Activated CD4-positive, alpha-beta T cell treated with anti-CD3 and anti-CD28 coated beads, Interleukin-2, amount 10 ng/mL, durations not matched to agents 7 days and 5 days (primary cell): Measurements from ENCODE around the gene ASF1B. TPM values are rescaled to one million over a fixed set of nuclear protein-coding genes. Genes with fewer than 3 reads are reported as not detected.

Experiments
- CTCF ChIA-PET: fragments of 350-600 bp; sonication (Branson Sonifier 250); formaldehyde crosslinking; loops from one replicate; lab custom pipeline; 2021; ENCODE audit warnings: antibody characterized with exemption; lab: Charles Lee
- POLR2A ChIA-PET: fragments of 350-600 bp; sonication (Branson Sonifier 250); formaldehyde crosslinking; loops from one replicate; lab custom pipeline; 2021; ENCODE audit warnings: antibody characterized with exemption; lab: Charles Lee
- DNase-seq: peaks from one replicate; pipeline ENCODE4 v3.0.0-alpha.2; 2020
- H3K27ac Mint-ChIP-seq: one replicate; pipeline ENCODE4 v1.8.0; 2021; ENCODE audit warnings: mild to moderate bottlenecking, moderate library complexity, mixed read lengths
- H3K27me3 Mint-ChIP-seq: one replicate; pipeline ENCODE4 v1.8.0; 2021; ENCODE audit warnings: mixed read lengths
- H3K36me3 Mint-ChIP-seq: one replicate; pipeline ENCODE4 v1.8.0; 2021; ENCODE audit warnings: low read depth, mixed read lengths
- H3K4me1 Mint-ChIP-seq: one replicate; pipeline ENCODE4 v1.8.0; 2021; ENCODE audit warnings: mixed read lengths
- H3K4me3 Mint-ChIP-seq: one replicate; pipeline ENCODE4 v1.8.0; 2021; ENCODE audit warnings: mild to moderate bottlenecking, moderate library complexity, mixed read lengths
- H3K9me3 Mint-ChIP-seq: one replicate; pipeline ENCODE4 v1.8.0; 2021; ENCODE audit warnings: mixed read lengths
- total RNA-seq, 2 experiments: library from RNA; stranded (reverse); gene quantifications; one replicate each; pipeline ENCODE4 v1.2.3, GENCODE V29; 2021

Gene ASF1B
- total RNA-seq, 2 experiments from 2014 or later = 119 to 131 TPM

- Mint-ChIP-seq H3K4me3 (no peak overlapping the region), H3K27me3 (no peaks in the 10 kb centered on the region), H3K9me3 (no peaks in the 10 kb centered on the region), H3K4me1 (peaks cover 36% of the 10 kb centered on the region), H3K27ac (peak overlapping the region; percentile 13), H3K36me3 (peaks cover 23% of the 10 kb centered on the region)
- ChIA-PET POLR2A (no interaction called here), CTCF (interaction anchor here (3.6 kb wide), 1 partner anchor 17 kb away, joined by 12 read pairs; the partner anchor contains the start of gene ASF1B)
- DNase-seq = no peak
These were observed 16.5 kb downstream of the ASF1B start for GRCh38 chr19:14119644-14120496.

GRCh38 chr19:14119146-14119545 is 17.2 kb downstream of the ASF1B start:
- no peak for DNase-seq
- POLR2A ChIA-PET = no interaction called here
- Mint-ChIP-seq H3K27me3 (no peaks in the 10 kb centered on the region), H3K9me3 (no peaks in the 10 kb centered on the region), H3K4me1 (peaks cover 40% of the 10 kb centered on the region), H3K27ac (no peak overlapping the region), H3K36me3 (peaks cover 16% of the 10 kb centered on the region), H3K4me3 (peak overlapping the region; percentile 78)
- CTCF ChIA-PET = interaction anchor here (3.6 kb wide), 1 partner anchor 18 kb away, joined by 12 read pairs; the partner anchor contains the start of gene ASF1B

DNA sequence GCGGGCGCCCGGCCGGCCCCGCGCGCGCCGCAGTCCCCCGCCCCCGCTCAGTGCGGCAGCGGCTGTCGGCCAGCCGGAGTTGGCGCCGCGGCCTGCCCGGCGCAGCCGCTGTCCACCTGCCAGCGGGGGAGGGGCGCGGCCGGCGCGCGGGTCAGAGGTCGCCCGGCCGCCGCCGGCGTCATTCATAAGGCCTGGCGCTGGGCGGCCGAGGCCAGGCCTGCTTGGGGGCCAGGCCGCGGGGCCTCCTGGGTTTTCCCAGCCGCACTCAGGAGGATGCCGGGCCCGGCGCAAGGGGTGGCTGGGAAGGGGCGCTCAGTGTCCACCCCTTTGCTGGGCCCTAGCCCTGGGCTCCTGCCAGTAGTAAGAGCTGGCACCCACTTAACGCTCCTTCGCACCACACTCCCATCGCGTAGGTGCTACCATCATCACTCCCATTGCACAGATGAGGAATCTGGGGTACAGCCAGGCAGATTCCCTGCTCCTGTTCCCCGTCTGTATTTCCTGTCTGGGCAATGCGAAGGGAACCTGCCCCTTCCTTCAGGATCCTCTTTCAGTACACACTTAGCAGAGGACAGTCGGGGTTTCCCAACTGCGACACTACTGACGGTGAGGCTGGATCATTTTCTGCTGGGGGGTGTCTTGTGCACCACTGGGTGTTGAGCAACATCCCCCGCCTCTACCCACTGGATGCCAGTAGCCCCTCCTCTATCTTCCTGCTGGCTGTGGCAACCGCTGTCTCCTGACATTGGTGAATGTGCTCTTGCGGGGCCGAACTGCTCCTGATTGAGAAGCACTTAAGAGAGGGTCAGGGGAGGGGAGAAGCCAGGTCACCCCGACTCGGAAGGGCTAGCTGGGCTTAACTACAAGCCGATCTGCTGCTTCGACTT is 18.0 kb downstream of the ASF1B start:
- H3K4me1 Mint-ChIP-seq = peaks cover 43% of the 10 kb centered on the region
- H3K4me3 Mint-ChIP-seq = peak overlapping the region; percentile 90
- ChIA-PET CTCF (interaction anchor here (0.6 to 3.6 kb wide), 3 partner anchors 18 to 207 kb away, joined by 4 to 17 read pairs (median 12); partner anchors contain the start of gene ASF1B), POLR2A (no interaction called here)
- no peaks in the 10 kb centered on the region for H3K9me3 Mint-ChIP-seq
- no peaks in the 10 kb centered on the region for H3K27me3 Mint-ChIP-seq
- peak overlapping the region; percentile 82 for H3K27ac Mint-ChIP-seq
- peak; percentile 46 for DNase-seq
- H3K36me3 Mint-ChIP-seq = peaks cover 14% of the 10 kb centered on the region

- POLR2A ChIA-PET = interaction anchor here (0.5 to 0.7 kb wide), 3 partner anchors 10 to 60 kb away, joined by 3 read pairs; no protein-coding TSS in a partner anchor
- H3K27ac Mint-ChIP-seq = peak within 1 kb of the TSS; percentile 85
- H3K9me3 Mint-ChIP-seq = no peaks in the 10 kb centered on the region
- H3K36me3 Mint-ChIP-seq = peaks cover 10% of the 10 kb centered on the region
- peak within 1 kb of the TSS; percentile 90 for H3K4me3 Mint-ChIP-seq
- DNase-seq = peak; percentile 98
- H3K4me1 Mint-ChIP-seq = peaks cover 48% of the 10 kb centered on the region
- CTCF ChIA-PET = interaction anchor here (3.3 kb wide), 1 partner anchor 18 kb away, joined by 17 read pairs; the partner anchor contains the start of gene ASF1B
- H3K27me3 Mint-ChIP-seq = no peaks in the 10 kb centered on the region
These were observed 18.7 kb downstream of the ASF1B start, which contains the start of gene PRKACA for GRCh38 chr19:14117668-14118164. Gene PRKACA (minus strand): TSS chr19:14117762. CDS start chr19:14117547, 215 bp downstream.

- CTCF ChIA-PET = interaction anchor here (3.3 kb wide), 1 partner anchor 19 kb away, joined by 17 read pairs; the partner anchor contains the start of gene ASF1B
- H3K27ac Mint-ChIP-seq = peak overlapping the region; percentile 69
- peaks cover 55% of the 10 kb centered on the region for H3K4me1 Mint-ChIP-seq
These were observed 19.3 kb downstream of the ASF1B start for GRCh38 chr19:14116918-14117578.

GRCh38 chr19:14116525-14116917 is 19.9 kb downstream of the ASF1B start:
- Mint-ChIP-seq H3K27me3 (no peaks in the 10 kb centered on the region), H3K4me1 (peaks cover 60% of the 10 kb centered on the region), H3K4me3 (peak overlapping the region; percentile 85), H3K9me3 (no peaks in the 10 kb centered on the region), H3K36me3 (peaks cover 5% of the 10 kb centered on the region), H3K27ac (peak overlapping the region; percentile 69)
- ChIA-PET POLR2A (no interaction called here), CTCF (interaction anchor here (0.6 to 3.3 kb wide), 3 partner anchors 20 to 140 kb away, joined by 4 to 17 read pairs (median 4); partner anchors contain the start of gene ASF1B)
- DNase-seq = no peak

More at GRCh38 chr19:14116918-14117578, 19.3 kb downstream of the ASF1B start:
- Mint-ChIP-seq H3K9me3 (no peaks in the 10 kb centered on the region), H3K27me3 (no peaks in the 10 kb centered on the region), H3K4me3 (peak overlapping the region; percentile 85), H3K36me3 (peaks cover 7% of the 10 kb centered on the region)
- peak; percentile 18 for DNase-seq
- POLR2A ChIA-PET = interaction anchor here (0.5 to 0.7 kb wide), 3 partner anchors 10 to 60 kb away, joined by 3 read pairs; no protein-coding TSS in a partner anchor

- H3K4me3 Mint-ChIP-seq = peak overlapping the region; percentile 85
- DNase-seq = no peak
- no peaks in the 10 kb centered on the region for H3K27me3 Mint-ChIP-seq
- H3K4me1 Mint-ChIP-seq = peaks cover 61% of the 10 kb centered on the region
- H3K27ac Mint-ChIP-seq = no peak overlapping the region
- H3K9me3 Mint-ChIP-seq = no peaks in the 10 kb centered on the region
- H3K36me3 Mint-ChIP-seq = peaks cover 3% of the 10 kb centered on the region
- POLR2A ChIA-PET = no interaction called here
- CTCF ChIA-PET = interaction anchor here (0.6 to 3.3 kb wide), 11 partner anchors 9 to 276 kb away, joined by 3 to 17 read pairs (median 4); partner anchors contain the start of gene ASF1B
These were observed 20.6 kb downstream of the ASF1B start for GRCh38 chr19:14115756-14116155.

DNA sequence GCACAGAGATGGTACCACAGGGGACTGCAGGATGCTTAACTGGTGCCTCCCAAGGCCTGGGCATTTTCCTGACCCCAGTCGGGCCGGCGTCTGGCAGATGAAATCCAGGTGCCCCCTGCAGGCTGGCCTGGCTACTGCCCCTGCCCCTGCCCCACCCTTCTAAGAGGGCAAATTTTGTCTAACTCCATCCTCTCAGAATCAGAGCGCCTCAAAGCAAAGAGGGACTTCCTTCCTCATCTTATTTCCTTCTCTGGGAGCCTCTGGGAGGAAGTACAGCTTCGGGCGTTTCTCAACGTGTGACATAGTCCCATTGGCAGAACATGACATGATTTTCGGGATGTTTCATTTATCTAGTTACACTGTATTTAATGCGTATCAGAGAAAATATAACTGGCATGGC is 21.5 kb downstream of the ASF1B start:
- H3K9me3 Mint-ChIP-seq = no peaks in the 10 kb centered on the region
- H3K27me3 Mint-ChIP-seq = no peaks in the 10 kb centered on the region
- peaks cover 58% of the 10 kb centered on the region for H3K4me1 Mint-ChIP-seq
- H3K4me3 Mint-ChIP-seq = no peak overlapping the region
- peak; percentile 57 for DNase-seq
- ChIA-PET CTCF (interaction anchor here (0.6 to 3.3 kb wide), 16 partner anchors 12 to 277 kb away, joined by 3 to 17 read pairs (median 5); partner anchors contain the start of genes ASF1B and MISP3), POLR2A (no interaction called here)
- no peaks in the 10 kb centered on the region for H3K36me3 Mint-ChIP-seq
- H3K27ac Mint-ChIP-seq = no peak overlapping the region

DNA sequence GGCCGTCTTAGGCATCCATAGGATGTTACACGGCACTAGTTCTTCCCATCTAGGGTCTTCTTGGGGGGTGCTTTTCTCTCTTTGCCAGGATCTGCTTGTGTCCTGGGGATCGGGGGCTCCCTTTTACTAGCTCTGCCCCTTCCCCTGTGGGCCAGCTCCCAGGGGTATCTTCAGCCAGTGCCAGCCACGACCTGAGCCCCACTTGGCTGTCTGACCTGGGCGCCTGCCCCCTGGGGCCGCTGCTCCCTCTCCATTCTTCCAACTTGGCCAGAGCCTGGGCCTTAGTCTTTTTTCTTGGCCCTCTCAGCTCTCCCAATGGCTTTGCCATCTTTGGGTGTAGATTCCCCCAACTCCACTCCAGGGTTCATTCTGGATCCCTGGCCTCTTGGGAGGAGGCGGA is 21.9 kb downstream of the ASF1B start:
- no peak overlapping the region for H3K4me3 Mint-ChIP-seq
- H3K4me1 Mint-ChIP-seq = peaks cover 57% of the 10 kb centered on the region
- POLR2A ChIA-PET = no interaction called here
- no peaks in the 10 kb centered on the region for H3K27me3 Mint-ChIP-seq
- no peak overlapping the region for H3K27ac Mint-ChIP-seq
- H3K36me3 Mint-ChIP-seq = no peaks in the 10 kb centered on the region
- no peak for DNase-seq
- CTCF ChIA-PET = interaction anchor here (0.7 to 3.2 kb wide), 10 partner anchors 11 to 255 kb away, joined by 3 to 15 read pairs (median 6); partner anchors contain the start of genes ASF1B and MISP3
- H3K9me3 Mint-ChIP-seq = no peaks in the 10 kb centered on the region

GRCh38 chr19:14113762-14114414 is 22.5 kb downstream of the ASF1B start:
- peak; percentile 45 for DNase-seq
- H3K36me3 Mint-ChIP-seq = no peaks in the 10 kb centered on the region
- H3K27me3 Mint-ChIP-seq = no peaks in the 10 kb centered on the region
- H3K4me1 Mint-ChIP-seq = peaks cover 53% of the 10 kb centered on the region
- POLR2A ChIA-PET = no interaction called here
- H3K27ac Mint-ChIP-seq = no peak overlapping the region
- no peaks in the 10 kb centered on the region for H3K9me3 Mint-ChIP-seq
- CTCF ChIA-PET = interaction anchor here (0.6 to 3.2 kb wide), 12 partner anchors 9 to 255 kb away, joined by 3 to 15 read pairs (median 6); partner anchors contain the start of genes ASF1B and MISP3
- H3K4me3 Mint-ChIP-seq = no peak overlapping the region

DNA sequence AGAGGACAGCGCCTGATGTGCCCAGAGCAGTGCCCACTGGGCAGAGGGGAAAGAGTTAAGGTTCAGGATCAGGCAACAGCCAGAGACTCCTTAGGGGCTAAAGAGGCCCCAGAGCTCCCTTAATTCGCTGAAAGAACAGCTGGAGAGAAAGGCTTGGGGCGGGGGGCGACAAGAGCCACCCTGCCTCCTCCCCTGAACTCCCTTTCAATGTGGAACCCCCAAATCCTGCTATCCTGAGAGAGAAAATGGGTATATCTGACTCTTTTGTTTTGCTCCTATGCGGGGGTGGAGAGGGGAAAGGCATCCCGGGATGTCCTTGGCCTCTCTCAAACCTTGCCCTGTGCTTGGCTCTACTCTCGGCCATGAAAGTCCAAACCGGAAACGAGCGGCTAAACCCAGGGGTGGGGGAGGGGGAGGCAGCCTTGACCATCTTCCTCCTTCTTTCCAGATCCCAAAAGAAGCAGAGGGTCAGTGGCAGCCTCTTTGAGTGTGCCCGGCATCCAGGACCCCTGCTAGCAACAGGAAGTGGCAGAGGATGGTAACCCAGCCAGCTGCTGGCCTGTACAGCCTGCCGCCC is 23.5 kb downstream of the ASF1B start:
- CTCF ChIA-PET = interaction anchor here (0.6 to 3.2 kb wide), 9 partner anchors 8 to 254 kb away, joined by 3 to 15 read pairs (median 3); partner anchors contain the start of genes ASF1B and MISP3
- no peak for DNase-seq
- Mint-ChIP-seq H3K4me1 (peaks cover 47% of the 10 kb centered on the region), H3K36me3 (no peaks in the 10 kb centered on the region), H3K9me3 (no peaks in the 10 kb centered on the region), H3K4me3 (no peak overlapping the region), H3K27me3 (no peaks in the 10 kb centered on the region), H3K27ac (no peak overlapping the region)
- POLR2A ChIA-PET = no interaction called here
